Measurements from ENCODE around the gene MNS1.

Gene MNS1, protein sequence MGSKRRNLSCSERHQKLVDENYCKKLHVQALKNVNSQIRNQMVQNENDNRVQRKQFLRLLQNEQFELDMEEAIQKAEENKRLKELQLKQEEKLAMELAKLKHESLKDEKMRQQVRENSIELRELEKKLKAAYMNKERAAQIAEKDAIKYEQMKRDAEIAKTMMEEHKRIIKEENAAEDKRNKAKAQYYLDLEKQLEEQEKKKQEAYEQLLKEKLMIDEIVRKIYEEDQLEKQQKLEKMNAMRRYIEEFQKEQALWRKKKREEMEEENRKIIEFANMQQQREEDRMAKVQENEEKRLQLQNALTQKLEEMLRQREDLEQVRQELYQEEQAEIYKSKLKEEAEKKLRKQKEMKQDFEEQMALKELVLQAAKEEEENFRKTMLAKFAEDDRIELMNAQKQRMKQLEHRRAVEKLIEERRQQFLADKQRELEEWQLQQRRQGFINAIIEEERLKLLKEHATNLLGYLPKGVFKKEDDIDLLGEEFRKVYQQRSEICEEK

DNA sequence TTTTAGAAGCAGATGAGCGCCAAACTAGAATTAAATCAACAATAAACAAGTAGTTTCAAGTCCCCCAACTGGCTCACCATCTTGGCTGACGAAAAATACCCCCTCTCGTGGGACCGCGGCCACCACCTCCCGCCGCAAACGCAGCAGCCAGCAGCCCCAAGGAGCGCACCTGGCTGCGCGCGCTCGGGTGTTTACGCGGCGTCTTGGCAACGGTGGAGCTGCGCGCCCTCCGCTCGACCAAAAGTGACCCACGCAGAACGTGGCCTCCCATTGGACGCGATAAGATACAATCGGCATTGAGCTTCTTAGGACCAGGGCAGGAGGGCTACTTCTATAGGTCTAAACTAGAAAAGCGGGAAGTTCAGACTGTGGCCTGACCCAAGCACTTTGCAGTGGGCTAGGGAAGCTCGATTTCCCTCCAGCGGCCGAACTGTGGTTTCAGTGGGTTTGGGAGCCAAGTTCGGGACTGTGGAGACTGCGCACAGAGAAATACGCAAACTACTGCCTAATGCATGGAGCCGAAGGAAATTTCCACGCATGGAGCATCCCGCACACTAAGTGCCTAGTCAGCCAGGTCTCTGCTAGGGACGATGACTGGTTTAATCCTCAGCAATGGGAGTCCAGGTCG is at the start of gene MNS1:
TSS of gene MNS1 (minus strand) at position 245 of the 628 bp plus-strand sequence. CDS start at position 80, 165 bp downstream.
- Histone ChIP-seq H3K79me2 (ENCODE audit: control insufficient read depth, low read length) (no peaks in the 10 kb centered on the region), H3K27ac (ENCODE audit: low read depth, low read length) (peak within 1 kb of the TSS; percentile 56)

GRCh38 chr15:56496635-56497034 is 31.7 kb upstream of the MNS1 start:
- peak overlapping the region; percentile 27; the same call in 1 of the 2 replicates for H3K4me3 ChIP-seq (ENCODE audit: low read length)

More for the DNA sequence above, at the start of gene MNS1:
- peaks cover 11% of the 10 kb centered on the region for H3F3A ChIP-seq (ENCODE audit: control insufficient read depth, insufficient read depth)
- H3K4me2 ChIP-seq (ENCODE audit: low read length), result peak within 1 kb of the TSS; percentile 84
- TF ChIP-seq CTCF (IDR thresholded peaks at IDR 0.05; ENCODE audit: low read depth, low read length, poor library complexity, severe bottlenecking) (no peak), EZH2phosphoT487 (IDR thresholded peaks at IDR 0.05; ENCODE audit: borderline replicate concordance, low read length) (no peak)
- peaks cover 44% of the 10 kb centered on the region for H3K4me1 ChIP-seq (ENCODE audit: control insufficient read depth, low read length)
- no peaks in the 10 kb centered on the region for H3K9me3 ChIP-seq (ENCODE audit: control insufficient read depth, insufficient read depth, low read length)
- H3K36me3 ChIP-seq (ENCODE audit: control insufficient read depth, low read length), result peaks cover 3% of the 10 kb centered on the region; the same call in 1 of the 2 replicates
- H4K20me1 ChIP-seq (ENCODE audit: control insufficient read depth, insufficient read depth, low read depth, low read length), result no peaks in the 10 kb centered on the region
- H3K4me3 ChIP-seq (ENCODE audit: low read length), result peak within 1 kb of the TSS; percentile 83
- H3K9me2 ChIP-seq (replicated peaks; ENCODE audit: control insufficient read depth, low read length), result no peaks in the 10 kb centered on the region
- H3K27me3 ChIP-seq (ENCODE audit: control insufficient read depth, low read length), result no peaks in the 10 kb centered on the region

DNA sequence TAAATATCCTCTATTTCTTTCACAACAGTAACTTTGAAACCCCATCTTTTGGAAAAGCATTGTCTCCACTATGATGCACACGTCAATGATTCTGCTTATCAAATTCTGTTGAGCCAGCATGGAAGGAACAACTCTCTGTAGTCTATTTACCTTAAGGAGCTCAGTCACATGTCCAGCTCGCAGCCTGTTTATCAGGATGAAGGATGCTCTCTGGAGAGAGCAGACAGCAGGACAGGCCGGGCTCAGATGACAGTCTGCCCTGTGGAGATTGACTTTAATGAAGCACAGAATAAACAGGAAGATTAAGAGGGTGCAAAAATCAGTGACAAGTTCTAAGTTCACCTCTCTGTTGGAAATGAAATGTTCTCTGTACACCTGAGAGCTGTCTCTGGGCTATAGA is 30.6 kb upstream of the MNS1 start:
- no peak overlapping the region for H3K4me2 ChIP-seq (ENCODE audit: low read length)
- no peaks in the 10 kb centered on the region for H4K20me1 ChIP-seq (ENCODE audit: control insufficient read depth, insufficient read depth, low read depth, low read length)
- no peak overlapping the region for H3K27ac ChIP-seq (ENCODE audit: low read depth, low read length)
- H3K36me3 ChIP-seq (ENCODE audit: control insufficient read depth, low read length), result no peaks in the 10 kb centered on the region; the same call in 1 of the 2 replicates
- no peak overlapping the region for H3K4me3 ChIP-seq (ENCODE audit: low read length)
- H3K4me1 ChIP-seq (ENCODE audit: control insufficient read depth, low read length), result peaks cover 21% of the 10 kb centered on the region
- no peaks in the 10 kb centered on the region for H3K9me2 ChIP-seq (replicated peaks; ENCODE audit: control insufficient read depth, low read length)
- H3F3A ChIP-seq (ENCODE audit: control insufficient read depth, insufficient read depth), result no peaks in the 10 kb centered on the region
- H3K27me3 ChIP-seq (ENCODE audit: control insufficient read depth, low read length), result no peaks in the 10 kb centered on the region
- H3K79me2 ChIP-seq (ENCODE audit: control insufficient read depth, low read length), result no peaks in the 10 kb centered on the region
- TF ChIP-seq CTCF (IDR thresholded peaks at IDR 0.05; ENCODE audit: low read depth, low read length, poor library complexity, severe bottlenecking) (no peak), EZH2phosphoT487 (IDR thresholded peaks at IDR 0.05; ENCODE audit: borderline replicate concordance, low read length) (no peak)
- H3K9me3 ChIP-seq (ENCODE audit: control insufficient read depth, insufficient read depth, low read length), result peaks cover 8% of the 10 kb centered on the region; the same call in 1 of the 2 replicates

More at GRCh38 chr15:56496635-56497034, 31.7 kb upstream of the MNS1 start:
- TF ChIP-seq EZH2phosphoT487 (IDR thresholded peaks at IDR 0.05; ENCODE audit: borderline replicate concordance, low read length) (no peak), CTCF (IDR thresholded peaks at IDR 0.05; ENCODE audit: low read depth, low read length, poor library complexity, severe bottlenecking) (peak; percentile 72)
- Histone ChIP-seq H3K9me2 (replicated peaks; ENCODE audit: control insufficient read depth, low read length) (no peaks in the 10 kb centered on the region), H3K79me2 (ENCODE audit: control insufficient read depth, low read length) (no peaks in the 10 kb centered on the region), H3K36me3 (ENCODE audit: control insufficient read depth, low read length) (no peaks in the 10 kb centered on the region; the same call in 1 of the 2 replicates), H3K27ac (ENCODE audit: low read depth, low read length) (no peak overlapping the region), H3K27me3 (ENCODE audit: control insufficient read depth, low read length) (no peaks in the 10 kb centered on the region), H3K9me3 (ENCODE audit: control insufficient read depth, insufficient read depth, low read length) (peaks cover 13% of the 10 kb centered on the region; the same call in 1 of the 2 replicates), H4K20me1 (ENCODE audit: control insufficient read depth, insufficient read depth, low read depth, low read length) (no peaks in the 10 kb centered on the region), H3K4me1 (ENCODE audit: control insufficient read depth, low read length) (peaks cover 14% of the 10 kb centered on the region), H3K4me2 (ENCODE audit: low read length) (peak overlapping the region; percentile 47), H3F3A (ENCODE audit: control insufficient read depth, insufficient read depth) (no peaks in the 10 kb centered on the region)
